Astrocyte of the hippocampus (primary cell): ENCODE results near the gene NSD1.
"Not testable (repeated sequence)": the region's sequence is repeated elsewhere in the genome, so short reads cannot be mapped to it uniquely, and the experiment has no call there.

Experiments used
- DNase-seq: peaks from one replicate; pipeline ENCODE4 v3.0.0; 2011; ENCODE audit warnings: low read depth, low spot score

Gene NSD1

GRCh38 chr5:177130211-177131018, 3.2 kb upstream of the NSD1 start:
- DNase-seq: peak; percentile 31

- DNase-seq: no peak
Measured at GRCh38 chr5:177131019-177131320, 2.6 kb upstream of the NSD1 start.

GRCh38 chr5:177131352-177132135, 2.0 kb upstream of the NSD1 start:
- no peak for DNase-seq

GRCh38 chr5:177132136-177133095, 1.2 kb upstream of the NSD1 start:
- peak; percentile 57 for DNase-seq

GRCh38 chr5:177133853-177134696, 502 bp downstream of the NSD1 start:
- peak; percentile 81 for DNase-seq

GRCh38 chr5:177134697-177135225, 1.2 kb downstream of the NSD1 start:
- DNase-seq: no peak

- DNase-seq: no peak
Measured at GRCh38 chr5:177140312-177140711, 6.7 kb downstream of the NSD1 start.

- DNase-seq: no peak
Measured at GRCh38 chr5:177141496-177141895, 7.9 kb downstream of the NSD1 start.

GRCh38 chr5:177142098-177142611, 8.6 kb downstream of the NSD1 start:
- no peak for DNase-seq

GRCh38 chr5:177142778-177143177, 9.2 kb downstream of the NSD1 start:
- DNase-seq: no peak

- peak; percentile 22 for DNase-seq
Measured at GRCh38 chr5:177146891-177147638, 13.5 kb downstream of the NSD1 start.

GRCh38 chr5:177150061-177150460, 16.5 kb downstream of the NSD1 start:
- DNase-seq: not testable (repeated sequence)

GRCh38 chr5:177154003-177154643, 20.6 kb downstream of the NSD1 start:
- peak; percentile 28 for DNase-seq

GRCh38 chr5:177162379-177162778, 28.8 kb downstream of the NSD1 start:
- DNase-seq: peak; percentile 4

- no peak for DNase-seq
Measured at GRCh38 chr5:177163500-177163899, 29.9 kb downstream of the NSD1 start.

GRCh38 chr5:177169271-177169670, 35.7 kb downstream of the NSD1 start:
- no peak for DNase-seq

- no peak for DNase-seq
Measured at GRCh38 chr5:177171961-177172360, 38.4 kb downstream of the NSD1 start.

- no peak for DNase-seq
Measured at GRCh38 chr5:177175336-177175735, 41.8 kb downstream of the NSD1 start.

- no peak for DNase-seq
Measured at GRCh38 chr5:177176175-177176711, 42.7 kb downstream of the NSD1 start.
